Upper lobe of left lung (tissue), 6 donors: ENCODE data around the gene PEPD. TPM values are rescaled to one million over a fixed set of nuclear protein-coding genes. Genes with fewer than 3 reads are reported as not detected.

Experiments used
- ATAC-seq, 2 donors: fragments of 200-7000 bp; cut with Tn5 transposase; one replicate each; pipeline ENCODE4 v1.9.1; 2022; ENCODE audit warnings: mild to moderate bottlenecking in 2 of 2, moderate library complexity in 2 of 2; ENCODE audit not compliant: low FRiP score in 2 of 2
- DNase-seq, 2 donors: peaks; one replicate each; pipeline ENCODE4 v3.0.0-alpha.2; 2019 to 2020
- H3K27ac ChIP-seq, 4 donors: fragments of 200-600 bp; sonication (generic); one replicate each; pipeline ENCODE4 v1.5.1; 2016 to 2019
- H3K27me3 ChIP-seq, 4 donors: fragments of 200-600 bp; sonication (generic); one replicate each; pipeline ENCODE4 v1.5.1; 2017 to 2019
- H3K36me3 ChIP-seq, 4 donors: fragments of 200-600 bp; sonication (generic); one replicate each; pipeline ENCODE4 v1.5.1; 2016 to 2019
- H3K4me1 ChIP-seq, 4 donors: fragments of 200-600 bp; sonication (generic); one replicate each; pipeline ENCODE4 v1.5.1; 2018 to 2019
- H3K4me3 ChIP-seq, 4 donors: fragments of 200-600 bp; sonication (generic); one replicate each; pipeline ENCODE4 v1.5.1; 2017 to 2019; ENCODE audit warnings: mild to moderate bottlenecking in 2 of 4, moderate library complexity in 1 of 4
- H3K9me3 ChIP-seq, 4 donors: fragments of 200-600 bp; sonication (generic); one replicate each; pipeline ENCODE4 v1.5.1; 2018 to 2019
- EP300 ChIP-seq, 4 donors: sonication (generic); formaldehyde crosslinking; IDR thresholded peaks; one replicate each; pipeline ENCODE4 v1.5.1; 2017; ENCODE audit warnings: antibody characterized with exemption in 4 of 4, control low read depth in 2 of 4
- POLR2A ChIP-seq, 4 donors: fragments of 450-650 bp; IDR thresholded peaks; one replicate each; pipeline ENCODE4 v1.5.1; 2016 to 2017; ENCODE audit warnings: antibody characterized with exemption in 4 of 4, mild to moderate bottlenecking in 2 of 4
- POLR2AphosphoS5 ChIP-seq, 2 donors: sonication (generic); formaldehyde crosslinking; IDR thresholded peaks; one replicate each; pipeline ENCODE4 v1.5.1; 2017; ENCODE audit warnings: antibody characterized with exemption in 2 of 2
- WGBS, 2 donors: methylation state at CpG; one replicate each; pipeline ENCODE4 v1.1.5; 2017 to 2018; 5-methylcytosine and 5-hydroxymethylcytosine counted together
- total RNA-seq, 6 donors: library from RNA; depleted of rRNA in 4 of 6; stranded (reverse); fragments of >200 nt in 4 of 6; gene quantifications; one replicate each; pipeline versions ENCODE4 v1.1.0 to v1.2.1, GENCODE V29; 2016 to 2021
- TF ChIP-seq, protein P1 (sequence below), 6 experiments: fragments of 450-650 bp in 4 of 6; fragments of 200-600 bp in 2 of 6; sonication (generic) in 2 of 6; IDR thresholded peaks; one replicate each; pipeline ENCODE4 v1.5.1; 2016 to 2019; ENCODE audit warnings: antibody characterized with exemption in 6 of 6
- donor health status: DM: no; HTN: no; CAD: no; lungs with moderate emphysema.
- donor health status: DM: no; HTN: yes; CAD: no; lungs with severe emphysema.

The PEPD gene
- total RNA-seq, 6 donors from 2014 or later, result 30.4 to 106 (median 80.6) TPM

DNA sequence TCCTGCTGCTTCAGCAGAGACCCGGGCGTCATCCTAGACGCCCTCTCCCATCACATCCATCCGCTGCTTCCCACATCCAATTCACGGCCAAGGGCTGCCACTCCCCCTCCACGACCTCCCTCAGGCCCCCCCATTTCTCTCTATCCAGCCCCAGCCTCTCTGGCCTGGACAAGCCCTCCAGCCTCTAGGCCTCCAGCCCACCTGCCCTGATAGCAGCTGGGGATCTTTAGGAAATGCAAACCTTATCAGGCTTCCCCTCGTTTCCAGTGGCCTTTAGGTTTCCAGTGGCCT, 51.6 kb downstream of the PEPD start:
- DNase-seq, result peak in 1 of 2 donors; percentile 3
- 91 to 93% methylated on average over 7 of the region's 7 CpGs for WGBS, 2 donors
- no peak overlapping the region for H3K4me3 ChIP-seq
- no peaks in the 10 kb centered on the region for H3K4me1 ChIP-seq
- H3K9me3 ChIP-seq, result no peaks in the 10 kb centered on the region
- TF ChIP-seq POLR2A (IDR thresholded peaks at IDR 0.05) (no peak), EP300 (IDR thresholded peaks at IDR 0.05) (no peak), POLR2AphosphoS5 (IDR thresholded peaks at IDR 0.05) (no peak)
- peaks cover 0 to 4% (median 0%) of the 10 kb centered on the region in 4 donors for H3K36me3 ChIP-seq
- H3K27ac ChIP-seq, result no peak overlapping the region
- ATAC-seq, result no peak
- no peaks in the 10 kb centered on the region for H3K27me3 ChIP-seq

DNA sequence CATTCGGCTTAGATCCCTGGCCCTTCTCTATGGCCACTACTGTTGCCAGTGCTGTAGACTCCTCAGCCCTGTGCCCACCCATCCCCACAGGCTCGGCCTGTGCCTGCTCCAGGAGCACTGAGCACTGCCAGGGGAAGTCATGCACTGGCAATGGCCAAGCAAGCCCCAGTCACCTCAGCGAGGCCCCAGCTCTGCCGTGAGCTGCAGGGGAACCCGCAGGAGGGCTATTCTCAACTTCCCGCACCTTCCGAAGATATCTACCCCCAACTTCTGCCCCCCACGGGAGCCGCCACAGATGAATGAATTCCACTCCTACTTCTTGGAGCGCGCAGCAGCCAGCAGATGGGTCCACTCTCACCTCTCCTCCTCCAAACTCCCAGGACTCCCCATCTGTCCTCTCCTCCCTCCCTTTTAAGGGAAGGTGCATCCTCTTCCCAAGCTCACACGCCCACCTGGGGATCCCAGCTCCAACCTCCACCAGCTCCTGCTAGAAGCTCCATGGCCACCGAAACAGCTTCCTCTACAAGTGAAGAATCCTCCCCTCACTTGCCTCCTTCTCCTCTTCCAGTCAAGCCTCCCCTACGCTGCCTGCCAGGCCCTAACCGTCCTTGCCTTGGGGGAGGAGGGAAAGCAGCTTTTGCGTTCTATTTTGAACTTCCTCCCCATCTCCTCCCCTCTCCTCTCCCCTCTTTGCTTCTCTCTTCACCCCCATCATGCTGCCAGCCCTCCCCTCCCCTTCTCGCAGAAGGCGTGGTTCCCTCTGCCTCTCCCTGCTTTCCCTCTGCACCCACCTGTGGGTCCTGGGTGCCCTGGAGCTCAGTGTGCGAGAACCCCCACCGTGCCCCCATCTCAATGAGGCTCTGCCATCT, 52.2 kb downstream of the PEPD start:
- Histone ChIP-seq H3K27me3 (no peaks in the 10 kb centered on the region), H3K9me3 (no peaks in the 10 kb centered on the region), H3K4me3 (no peak overlapping the region), H3K4me1 (no peaks in the 10 kb centered on the region), H3K27ac (no peak overlapping the region), H3K36me3 (peaks cover 0 to under 1% (median 0%) of the 10 kb centered on the region in 4 donors)
- 91 to 93% methylated on average over 20 of the region's 20 CpGs for WGBS, 2 donors
- TF ChIP-seq EP300 (IDR thresholded peaks at IDR 0.05) (no peak), POLR2AphosphoS5 (IDR thresholded peaks at IDR 0.05) (no peak), POLR2A (IDR thresholded peaks at IDR 0.05) (no peak)
- TF ChIP-seq, protein P1, sequence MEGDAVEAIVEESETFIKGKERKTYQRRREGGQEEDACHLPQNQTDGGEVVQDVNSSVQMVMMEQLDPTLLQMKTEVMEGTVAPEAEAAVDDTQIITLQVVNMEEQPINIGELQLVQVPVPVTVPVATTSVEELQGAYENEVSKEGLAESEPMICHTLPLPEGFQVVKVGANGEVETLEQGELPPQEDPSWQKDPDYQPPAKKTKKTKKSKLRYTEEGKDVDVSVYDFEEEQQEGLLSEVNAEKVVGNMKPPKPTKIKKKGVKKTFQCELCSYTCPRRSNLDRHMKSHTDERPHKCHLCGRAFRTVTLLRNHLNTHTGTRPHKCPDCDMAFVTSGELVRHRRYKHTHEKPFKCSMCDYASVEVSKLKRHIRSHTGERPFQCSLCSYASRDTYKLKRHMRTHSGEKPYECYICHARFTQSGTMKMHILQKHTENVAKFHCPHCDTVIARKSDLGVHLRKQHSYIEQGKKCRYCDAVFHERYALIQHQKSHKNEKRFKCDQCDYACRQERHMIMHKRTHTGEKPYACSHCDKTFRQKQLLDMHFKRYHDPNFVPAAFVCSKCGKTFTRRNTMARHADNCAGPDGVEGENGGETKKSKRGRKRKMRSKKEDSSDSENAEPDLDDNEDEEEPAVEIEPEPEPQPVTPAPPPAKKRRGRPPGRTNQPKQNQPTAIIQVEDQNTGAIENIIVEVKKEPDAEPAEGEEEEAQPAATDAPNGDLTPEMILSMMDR (IDR thresholded peaks at IDR 0.05), result no peak
- ATAC-seq (no peak), DNase-seq (peak in 1 of 2 donors; percentile 6)

DNA sequence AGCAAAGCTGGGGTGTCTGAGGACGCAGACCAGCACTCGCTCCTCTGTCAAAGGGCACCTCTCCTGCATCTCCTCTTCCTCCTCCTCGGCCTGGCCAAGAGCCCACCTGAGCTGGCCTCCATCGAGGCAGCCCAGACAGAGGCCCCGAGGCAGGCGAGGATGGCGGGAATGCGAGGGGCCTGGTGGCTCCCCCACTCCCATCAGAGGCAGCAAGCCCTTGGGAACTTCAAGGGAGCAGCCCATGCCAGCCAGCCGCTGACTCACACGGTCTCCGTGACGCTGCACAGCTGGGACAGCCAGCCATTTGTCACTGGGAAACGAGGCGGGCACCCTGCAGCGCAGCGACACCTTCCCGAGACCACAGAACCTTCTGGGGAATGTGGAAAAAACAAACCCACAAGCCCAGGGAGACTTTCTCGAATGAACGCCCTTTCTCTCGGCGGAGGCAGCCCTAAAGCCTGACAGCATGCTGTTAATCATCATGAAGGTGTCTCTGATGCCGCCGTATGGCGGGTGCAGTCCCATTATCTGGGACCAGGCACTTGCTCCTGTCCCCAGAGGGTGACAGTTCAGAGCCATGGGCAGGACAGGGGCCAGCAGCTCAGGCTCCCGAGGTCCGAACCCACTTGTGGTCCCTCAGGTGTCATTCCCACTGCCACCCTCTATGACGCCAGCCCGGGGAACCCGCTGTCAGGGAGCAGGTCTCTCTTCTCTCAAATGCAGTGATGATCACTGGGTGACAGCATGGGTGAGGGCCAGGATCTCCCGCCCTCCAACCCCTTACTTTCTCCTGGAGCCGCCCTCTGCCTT, 53.0 kb downstream of the PEPD start:
- TF ChIP-seq EP300 (IDR thresholded peaks at IDR 0.05) (no peak), POLR2A (IDR thresholded peaks at IDR 0.05) (no peak), POLR2AphosphoS5 (IDR thresholded peaks at IDR 0.05) (no peak)
- TF ChIP-seq, protein P1 (IDR thresholded peaks at IDR 0.05), result no peak
- ATAC-seq (no peak), DNase-seq (peak; percentile 18 to 61)
- H3K4me1 ChIP-seq, result no peaks in the 10 kb centered on the region
- H3K27ac ChIP-seq, result no peak overlapping the region
- WGBS, 2 donors, result 86 to 89% methylated on average over 16 to 31 of the region's 31 CpGs
- H3K9me3 ChIP-seq, result no peaks in the 10 kb centered on the region
- H3K4me3 ChIP-seq, result no peak overlapping the region
- H3K27me3 ChIP-seq, result no peaks in the 10 kb centered on the region
- H3K36me3 ChIP-seq, result peaks cover 0 to 5% (median 0%) of the 10 kb centered on the region in 4 donors

DNA sequence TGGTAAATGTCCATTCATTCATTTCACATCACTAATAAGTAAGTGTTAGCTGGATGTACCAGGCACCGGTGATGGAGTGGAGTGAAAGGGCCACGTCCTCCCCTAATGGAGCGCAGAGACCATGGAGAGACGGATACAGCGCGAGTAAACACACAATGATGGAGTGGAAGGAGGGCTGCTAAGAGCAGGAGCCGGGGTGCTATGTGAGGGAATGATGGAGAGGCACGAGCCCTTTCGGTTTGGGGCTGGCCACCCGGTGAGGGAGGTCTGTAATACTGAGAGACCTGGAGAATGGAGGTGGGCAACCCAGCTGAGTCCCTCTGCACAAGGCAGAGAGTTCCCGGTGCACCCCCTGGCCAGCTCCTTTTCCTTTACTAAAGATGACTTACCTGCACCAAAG, 53.7 kb downstream of the PEPD start:
- no peak for ATAC-seq
- no peaks in the 10 kb centered on the region for H3K4me1 ChIP-seq
- peaks cover 0 to 11% (median 1%) of the 10 kb centered on the region in 4 donors for H3K36me3 ChIP-seq
- DNase-seq, result peak in 1 of 2 donors; percentile 2
- whole genome bisulfite sequencing, 2 donors, result 88 to 92% methylated on average over 11 of the region's 11 CpGs
- TF ChIP-seq POLR2A (IDR thresholded peaks at IDR 0.05) (no peak), EP300 (IDR thresholded peaks at IDR 0.05) (no peak), POLR2AphosphoS5 (IDR thresholded peaks at IDR 0.05) (no peak)
- TF ChIP-seq, protein P1 (IDR thresholded peaks at IDR 0.05), result no peak
- H3K4me3 ChIP-seq, result no peak overlapping the region
- H3K9me3 ChIP-seq, result no peaks in the 10 kb centered on the region
- no peaks in the 10 kb centered on the region for H3K27me3 ChIP-seq
- H3K27ac ChIP-seq, result no peak overlapping the region

DNA sequence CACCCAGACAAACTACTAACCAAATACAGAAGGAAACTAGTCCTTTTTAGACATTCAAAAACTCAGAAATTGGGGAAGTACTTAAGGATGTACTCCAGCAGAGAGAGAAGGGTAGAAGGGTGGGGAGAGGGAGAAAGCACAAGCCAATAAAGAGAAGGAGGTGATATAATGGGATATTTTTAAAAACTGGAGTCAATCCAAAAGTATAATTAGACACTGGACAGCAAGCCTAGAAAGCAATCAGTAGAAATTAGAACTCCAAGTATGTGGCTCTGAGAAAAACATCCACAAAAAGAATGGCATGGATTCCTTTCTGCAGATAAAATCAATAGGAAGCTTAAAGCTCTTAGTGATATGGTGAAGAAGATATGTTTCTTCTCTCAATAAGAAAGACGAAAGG, 55.8 kb downstream of the PEPD start:
- H3K27ac ChIP-seq, result no peak overlapping the region
- ATAC-seq, result no peak
- no peaks in the 10 kb centered on the region for H3K4me1 ChIP-seq
- H3K36me3 ChIP-seq, result peaks cover 0 to 24% (median 13%) of the 10 kb centered on the region in 4 donors
- no peaks in the 10 kb centered on the region for H3K27me3 ChIP-seq
- TF ChIP-seq, protein P1 (IDR thresholded peaks at IDR 0.05), result no peak
- TF ChIP-seq POLR2A (IDR thresholded peaks at IDR 0.05), result no peak
- no peak for TF ChIP-seq EP300 (IDR thresholded peaks at IDR 0.05)
- TF ChIP-seq POLR2AphosphoS5 (IDR thresholded peaks at IDR 0.05), result no peak
- no peak overlapping the region for H3K4me3 ChIP-seq
- DNase-seq, result no peak
- WGBS, 2 donors, result 75 to 84% methylated on average over 1 of the region's 1 CpG
- no peaks in the 10 kb centered on the region for H3K9me3 ChIP-seq
